ENCODE results near the gene SLC9C1. TPM values are rescaled to one million over a fixed set of nuclear protein-coding genes. Genes with fewer than 3 reads are reported as not detected.
A peak's percentile ranks its signal among the peaks of the same experiment; 100 is the strongest.

The SLC9C1 gene
- total and polyA plus RNA-seq, 7 donors = 0.07 to 0.41 TPM; not detected in 5

- Histone ChIP-seq H3K4me3 (no peak overlapping the region), H3K4me1 (no peaks in the 10 kb centered on the region), H3K36me3 (no peaks in the 10 kb centered on the region), H3K27ac (no peak overlapping the region), H3K9me3 (no peaks in the 10 kb centered on the region), H3K27me3 (no peaks in the 10 kb centered on the region)
- TF ChIP-seq, protein P1, sequence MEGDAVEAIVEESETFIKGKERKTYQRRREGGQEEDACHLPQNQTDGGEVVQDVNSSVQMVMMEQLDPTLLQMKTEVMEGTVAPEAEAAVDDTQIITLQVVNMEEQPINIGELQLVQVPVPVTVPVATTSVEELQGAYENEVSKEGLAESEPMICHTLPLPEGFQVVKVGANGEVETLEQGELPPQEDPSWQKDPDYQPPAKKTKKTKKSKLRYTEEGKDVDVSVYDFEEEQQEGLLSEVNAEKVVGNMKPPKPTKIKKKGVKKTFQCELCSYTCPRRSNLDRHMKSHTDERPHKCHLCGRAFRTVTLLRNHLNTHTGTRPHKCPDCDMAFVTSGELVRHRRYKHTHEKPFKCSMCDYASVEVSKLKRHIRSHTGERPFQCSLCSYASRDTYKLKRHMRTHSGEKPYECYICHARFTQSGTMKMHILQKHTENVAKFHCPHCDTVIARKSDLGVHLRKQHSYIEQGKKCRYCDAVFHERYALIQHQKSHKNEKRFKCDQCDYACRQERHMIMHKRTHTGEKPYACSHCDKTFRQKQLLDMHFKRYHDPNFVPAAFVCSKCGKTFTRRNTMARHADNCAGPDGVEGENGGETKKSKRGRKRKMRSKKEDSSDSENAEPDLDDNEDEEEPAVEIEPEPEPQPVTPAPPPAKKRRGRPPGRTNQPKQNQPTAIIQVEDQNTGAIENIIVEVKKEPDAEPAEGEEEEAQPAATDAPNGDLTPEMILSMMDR (IDR thresholded peaks at IDR 0.05) = no peak
- no peak for TF ChIP-seq POLR2A (IDR thresholded peaks at IDR 0.05)
- no peak for TF ChIP-seq POLR2AphosphoS5 (IDR thresholded peaks at IDR 0.05)
- no peak for TF ChIP-seq EP300 (IDR thresholded peaks at IDR 0.05)
- 78 to 90% methylated on average over 6 of the region's 6 CpGs for WGBS, 2 donors
- intact Hi-C loops (cut with DNase I) = loop anchor here (10.0 kb wide), 1 partner anchor 410 kb away; no protein-coding TSS in a partner anchor
- no peak for DNase-seq
Observed at GRCh38 chr3:112115161-112115739, 178.8 kb downstream of the SLC9C1 start.

DNA sequence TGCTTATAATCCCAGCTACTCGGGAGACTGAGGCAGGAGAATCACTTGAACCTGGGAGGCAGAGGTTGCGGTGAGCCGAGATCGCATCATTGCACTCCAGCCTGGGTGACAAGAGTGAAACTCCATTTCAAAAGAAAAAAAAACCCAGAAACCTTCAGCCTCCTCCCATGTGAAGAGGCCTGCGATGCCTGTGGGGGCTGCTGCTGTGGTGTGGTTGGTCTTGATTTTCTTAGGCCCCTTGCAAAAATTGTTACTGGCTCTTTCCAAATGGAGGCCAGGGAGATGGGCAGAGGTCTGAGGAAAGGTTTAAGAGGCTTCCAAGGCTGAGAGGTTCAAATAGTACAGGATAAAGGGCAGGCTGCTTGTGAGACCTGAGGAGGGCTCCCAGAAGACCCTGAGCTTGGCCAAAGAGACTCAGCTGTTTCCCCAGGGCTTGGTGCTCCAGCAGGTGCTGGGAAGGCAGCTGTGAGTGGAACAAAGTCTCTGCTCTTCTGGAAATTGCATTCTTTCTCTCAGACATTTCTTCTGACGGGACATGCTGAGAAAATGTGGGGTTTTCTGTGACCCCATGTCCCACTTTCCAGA lies 179.3 kb downstream of the SLC9C1 start:
- TF ChIP-seq, protein P1 (IDR thresholded peaks at IDR 0.05) = no peak
- TF ChIP-seq EP300 (IDR thresholded peaks at IDR 0.05) (no peak), POLR2A (IDR thresholded peaks at IDR 0.05) (no peak), POLR2AphosphoS5 (IDR thresholded peaks at IDR 0.05) (no peak)

DNA sequence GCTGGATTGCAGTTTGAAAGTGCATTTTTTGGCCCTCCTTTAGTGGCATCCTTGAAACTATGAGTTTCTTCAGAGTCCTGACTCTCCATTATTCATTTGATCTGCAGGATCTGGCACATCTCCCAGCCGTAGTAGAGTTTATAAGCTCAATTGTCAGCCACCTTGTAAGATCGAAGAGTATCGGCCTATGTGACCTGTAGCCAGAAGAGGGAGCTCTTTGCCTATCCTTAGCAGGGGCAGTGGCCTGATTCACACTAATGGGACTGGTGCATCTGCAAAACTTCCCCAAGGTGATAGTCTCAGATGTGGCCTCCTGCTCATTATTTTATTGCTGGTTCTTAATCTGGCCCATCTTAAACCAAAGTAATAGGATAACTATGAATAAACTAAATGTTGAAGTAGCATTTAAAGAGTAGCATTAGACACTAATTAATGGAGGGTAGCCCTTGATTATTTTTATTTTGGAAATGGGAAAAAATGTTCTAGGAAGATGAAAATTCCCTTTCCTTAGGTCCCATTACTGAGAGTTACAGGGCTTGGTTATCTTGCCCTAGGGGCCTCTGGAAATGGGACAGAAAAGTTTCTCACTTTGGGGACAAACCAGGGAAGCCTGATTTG lies 182.1 kb downstream of the SLC9C1 start:
- H3K27ac ChIP-seq = no peak overlapping the region
- no peak for DNase-seq
- H3K9me3 ChIP-seq = no peaks in the 10 kb centered on the region
- H3K4me1 ChIP-seq = no peaks in the 10 kb centered on the region
- no peak overlapping the region for H3K4me3 ChIP-seq
- no peaks in the 10 kb centered on the region for H3K36me3 ChIP-seq
- TF ChIP-seq POLR2AphosphoS5 (IDR thresholded peaks at IDR 0.05) = no peak
- TF ChIP-seq, protein P1 (IDR thresholded peaks at IDR 0.05) = peak in 3 of 4 experiments; percentile 19 to 49 (median 40)
- intact Hi-C loops (cut with DNase I) = loop anchor here (10.0 kb wide), 1 partner anchor 413 kb away; no protein-coding TSS in a partner anchor
- WGBS, 2 donors = 4 to 8% methylated on average over 3 of the region's 3 CpGs
- no peaks in the 10 kb centered on the region for H3K27me3 ChIP-seq

More for the DNA sequence above, 179.3 kb downstream of the SLC9C1 start:
- DNase-seq = no peak
- H3K36me3 ChIP-seq = no peaks in the 10 kb centered on the region
- H3K9me3 ChIP-seq = no peaks in the 10 kb centered on the region
- no peak overlapping the region for H3K4me3 ChIP-seq
- no peak overlapping the region for H3K27ac ChIP-seq
- H3K27me3 ChIP-seq = no peaks in the 10 kb centered on the region
- no peaks in the 10 kb centered on the region for H3K4me1 ChIP-seq
- intact Hi-C loops (cut with DNase I) = loop anchor here (10.0 kb wide), 1 partner anchor 410 kb away; no protein-coding TSS in a partner anchor
- WGBS, 2 donors = 73 to 97% methylated on average over 6 of the region's 6 CpGs

DNA sequence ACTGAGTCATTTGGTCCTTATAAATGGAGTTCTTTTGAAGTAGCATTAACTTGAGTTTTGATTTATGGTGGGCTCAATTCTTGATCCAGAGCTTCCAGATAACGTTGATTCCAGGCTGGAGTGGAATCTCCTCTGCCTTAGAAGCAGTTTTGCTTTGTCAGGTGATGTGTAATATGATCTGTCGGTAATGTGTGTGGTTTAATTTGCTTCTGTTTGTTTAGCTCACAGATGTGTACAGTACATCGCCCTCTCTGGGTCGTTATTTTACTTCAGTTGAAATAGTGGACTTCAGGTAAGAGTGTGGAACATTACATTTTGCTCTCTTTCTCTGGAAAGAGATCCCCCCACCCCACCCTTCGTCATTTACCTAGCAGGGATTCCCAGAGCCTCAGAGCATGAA lies 184.7 kb downstream of the SLC9C1 start:
- Histone ChIP-seq H3K4me3 (no peak overlapping the region), H3K36me3 (no peaks in the 10 kb centered on the region), H3K27ac (no peak overlapping the region), H3K9me3 (no peaks in the 10 kb centered on the region), H3K27me3 (no peaks in the 10 kb centered on the region), H3K4me1 (no peaks in the 10 kb centered on the region)
- 18 to 58% methylated on average over 5 of the region's 5 CpGs for WGBS, 2 donors
- no peak for DNase-seq
- intact Hi-C loops (cut with DNase I) = no loop called here
- TF ChIP-seq POLR2AphosphoS5 (IDR thresholded peaks at IDR 0.05) (no peak), EP300 (IDR thresholded peaks at IDR 0.05) (no peak), POLR2A (IDR thresholded peaks at IDR 0.05) (no peak)

GRCh38 chr3:112104774-112105173 lies 189.2 kb downstream of the SLC9C1 start:
- Histone ChIP-seq H3K4me3 (no peak overlapping the region), H3K27ac (no peak overlapping the region), H3K9me3 (no peaks in the 10 kb centered on the region), H3K27me3 (no peaks in the 10 kb centered on the region), H3K36me3 (no peaks in the 10 kb centered on the region), H3K4me1 (no peaks in the 10 kb centered on the region)
- no peak for TF ChIP-seq POLR2A (IDR thresholded peaks at IDR 0.05)
- no peak for TF ChIP-seq POLR2AphosphoS5 (IDR thresholded peaks at IDR 0.05)
- TF ChIP-seq EP300 (IDR thresholded peaks at IDR 0.05) = no peak
- TF ChIP-seq, protein P1 (IDR thresholded peaks at IDR 0.05) = no peak
- WGBS, 2 donors = 89 to 93% methylated on average over 2 of the region's 2 CpGs
- DNase-seq = no peak
- intact Hi-C loops (cut with DNase I) = no loop called here

Data from sigmoid colon (tissue), 7 donors.